H9 (cell line): ENCODE measurements around the gene C10orf71. TPM values are rescaled to one million over a fixed set of nuclear protein-coding genes. Genes with fewer than 3 reads are reported as not detected.

Source experiments
- DNase-seq: peaks from one replicate; pipeline ENCODE4 v3.0.0-alpha.2; 2017
- H2AFZ ChIP-seq: one replicate; pipeline ENCODE4 v1.6.1; 2013; ENCODE audit warnings: mild to moderate bottlenecking, low read length, control low read depth, moderate library complexity
- H2AK5ac ChIP-seq: 2 replicates; pipeline ENCODE4 v1.6.1; 2013; ENCODE audit warnings: low read length, control low read depth, mixed read lengths; ENCODE audit not compliant: insufficient read length
- H2BK120ac ChIP-seq: one replicate; pipeline ENCODE4 v1.6.1; 2013; ENCODE audit warnings: low read depth, mild to moderate bottlenecking, low read length, control low read depth, inconsistent platforms; ENCODE audit not compliant: poor library complexity, severe bottlenecking
- H2BK12ac ChIP-seq: 2 replicates; pipeline ENCODE4 v1.6.1; 2013; ENCODE audit warnings: low read length, control low read depth, mixed read lengths, low read depth; ENCODE audit not compliant: insufficient read length
- H2BK15ac ChIP-seq: 2 replicates; pipeline ENCODE4 v1.6.1; 2013; ENCODE audit warnings: low read depth, low read length, control low read depth
- H2BK20ac ChIP-seq: one replicate; pipeline ENCODE4 v1.6.1; 2013; ENCODE audit warnings: low read depth, mild to moderate bottlenecking, low read length, control low read depth, inconsistent platforms; ENCODE audit not compliant: poor library complexity, severe bottlenecking
- H2BK5ac ChIP-seq: 2 replicates; pipeline ENCODE4 v1.6.1; 2013; ENCODE audit warnings: low read length, control low read depth, mixed read lengths; ENCODE audit not compliant: insufficient read length
- H3K14ac ChIP-seq: 2 replicates; pipeline ENCODE4 v1.6.1; 2013; ENCODE audit warnings: low read length, control low read depth; ENCODE audit not compliant: insufficient read depth
- H3K18ac ChIP-seq: 2 replicates; pipeline ENCODE4 v1.6.1; 2013; ENCODE audit warnings: low read depth, mild to moderate bottlenecking, mixed read lengths, low read length, control low read depth; ENCODE audit not compliant: insufficient read length
- H3K23ac ChIP-seq: 2 replicates; pipeline ENCODE4 v1.6.1; 2013; ENCODE audit warnings: low read length, control low read depth, mixed read lengths, low read depth; ENCODE audit not compliant: insufficient read length
- H3K23me2 ChIP-seq: 2 replicates; pipeline ENCODE4 v1.6.1; 2013; ENCODE audit warnings: low read depth, mild to moderate bottlenecking, mixed read lengths, low read length, control low read depth; ENCODE audit not compliant: insufficient read length, poor library complexity, severe bottlenecking
- H3K27ac ChIP-seq: 2 replicates; pipeline ENCODE4 v1.5.1; 2013; ENCODE audit warnings: low read length, control low read depth, mixed read lengths, low read depth; ENCODE audit not compliant: insufficient read length
- H3K27me3 ChIP-seq: 2 replicates; pipeline ENCODE4 v1.6.1; 2013; ENCODE audit warnings: low read length, control low read depth, inconsistent platforms; ENCODE audit not compliant: insufficient read depth
- H3K4ac ChIP-seq: 2 replicates; pipeline ENCODE4 v1.6.1; 2013; ENCODE audit warnings: low read depth, mild to moderate bottlenecking, control low read depth, inconsistent platforms, low read length, moderate library complexity
- H3K4me1 ChIP-seq: 2 replicates; pipeline ENCODE4 v1.6.1; 2013; ENCODE audit warnings: low read length, control low read depth, inconsistent platforms; ENCODE audit not compliant: insufficient read depth
- H3K4me2 ChIP-seq: 2 replicates; pipeline ENCODE4 v1.6.1; 2013; ENCODE audit warnings: low read length, control low read depth, mixed read lengths; ENCODE audit not compliant: insufficient read length, insufficient read depth
- H3K56ac ChIP-seq: 2 replicates; pipeline ENCODE4 v1.6.1; 2013; ENCODE audit warnings: low read depth, mild to moderate bottlenecking, mixed read lengths, low read length, control low read depth; ENCODE audit not compliant: insufficient read length
- H3K79me1 ChIP-seq: 2 replicates; pipeline ENCODE4 v1.6.1; 2013; ENCODE audit warnings: low read depth, mild to moderate bottlenecking, moderate library complexity, low read length, control low read depth, inconsistent platforms; ENCODE audit not compliant: insufficient read depth, poor library complexity, severe bottlenecking
- H3K79me2 ChIP-seq: 2 replicates; pipeline ENCODE4 v1.6.1; 2013; ENCODE audit warnings: low read length, control low read depth, inconsistent platforms; ENCODE audit not compliant: insufficient read depth
- H3K9ac ChIP-seq: 2 replicates; pipeline ENCODE4 v1.6.1; 2013; ENCODE audit warnings: low read length, control low read depth, mixed read lengths; ENCODE audit not compliant: insufficient read length; ENCODE audit errors: extremely low read depth
- H3K9me3 ChIP-seq: one replicate; pipeline ENCODE4 v1.6.1; 2013; ENCODE audit warnings: low read depth, low read length, inconsistent platforms; ENCODE audit not compliant: control insufficient read depth
- H3T11ph ChIP-seq: one replicate; pipeline ENCODE4 v1.6.1; 2013; ENCODE audit warnings: mild to moderate bottlenecking, low read length, control low read depth, inconsistent platforms
- H4K20me1 ChIP-seq: one replicate; pipeline ENCODE4 v1.6.1; 2013; ENCODE audit not compliant: control insufficient read depth, insufficient read length, insufficient read depth
- H4K5ac ChIP-seq: 2 replicates; pipeline ENCODE4 v1.6.1; 2013; ENCODE audit warnings: low read depth, mild to moderate bottlenecking, mixed read lengths, low read length, control low read depth; ENCODE audit not compliant: insufficient read length
- H4K8ac ChIP-seq: replicated peaks from 2 replicates; pipeline ENCODE4 v1.6.1; 2013; ENCODE audit warnings: low read length, control low read depth, mixed read lengths, low read depth; ENCODE audit not compliant: insufficient read length
- H4K91ac ChIP-seq: 2 replicates; pipeline ENCODE4 v1.6.1; 2013; ENCODE audit warnings: low read depth, mild to moderate bottlenecking, moderate library complexity, mixed read lengths, low read length, control low read depth; ENCODE audit not compliant: insufficient read length
- H3K27ac Mint-ChIP-seq, 3 experiments: 2 replicates in 2 of 3; 3 replicates in 1 of 3; pipeline ENCODE4 v1.8.0; 2020 to 2021; ENCODE audit warnings: mixed read lengths in 3 of 3, mild to moderate bottlenecking in 1 of 3, moderate library complexity in 1 of 3
- H3K27me3 Mint-ChIP-seq: 2 replicates; pipeline ENCODE4 v1.8.0; 2021; ENCODE audit warnings: low read depth, mild to moderate bottlenecking, moderate library complexity, mixed read lengths
- H3K36me3 Mint-ChIP-seq, 3 experiments: 2 replicates in 2 of 3; 3 replicates in 1 of 3; pipeline ENCODE4 v1.8.0; 2020 to 2021; ENCODE audit warnings: low read depth in 3 of 3, mixed read lengths in 3 of 3; ENCODE audit not compliant: insufficient read depth in 1 of 3
- H3K4me1 Mint-ChIP-seq, 2 experiments: 2 replicates each; pipeline ENCODE4 v1.8.0; 2020; ENCODE audit warnings: mixed read lengths in 2 of 2
- H3K4me3 Mint-ChIP-seq, 2 experiments: 2 replicates in 1 of 2; 3 replicates in 1 of 2; pipeline ENCODE4 v1.8.0; 2020 to 2021; ENCODE audit warnings: mild to moderate bottlenecking in 2 of 2, mixed read lengths in 2 of 2, moderate library complexity in 1 of 2
- H3K9me3 Mint-ChIP-seq, 2 experiments: 2 replicates in 1 of 2; 3 replicates in 1 of 2; pipeline ENCODE4 v1.8.0; 2020; ENCODE audit warnings: mild to moderate bottlenecking in 2 of 2, mixed read lengths in 2 of 2, moderate library complexity in 1 of 2
- WGBS: extraction: QIAGEN DNeasy Blood & Tissue Kit; methylation state at CpG from one replicate; pipeline ENCODE4 v1.1.7; 2013; ENCODE audit warnings: missing lambda C conversion rate, low lambda C conversion rate, mixed read lengths; ENCODE audit not compliant: insufficient read length; ENCODE audit errors: extremely low coverage; 5-methylcytosine and 5-hydroxymethylcytosine counted together
- total RNA-seq: library from RNA; stranded (reverse); gene quantifications from 2 replicates; pipeline ENCODE4 v1.2.1, GENCODE V29; 2021
- TF ChIP-seq, protein P1 (sequence below): fragments of 200-600 bp; sonication (generic); conservative IDR thresholded peaks from 3 replicates; pipeline ENCODE4 v1.8.0; 2021; ENCODE audit warnings: antibody characterized with exemption, mild to moderate bottlenecking

The C10orf71 gene
- total RNA-seq, 1 experiment from 2014 or later, result not detected

DNA sequence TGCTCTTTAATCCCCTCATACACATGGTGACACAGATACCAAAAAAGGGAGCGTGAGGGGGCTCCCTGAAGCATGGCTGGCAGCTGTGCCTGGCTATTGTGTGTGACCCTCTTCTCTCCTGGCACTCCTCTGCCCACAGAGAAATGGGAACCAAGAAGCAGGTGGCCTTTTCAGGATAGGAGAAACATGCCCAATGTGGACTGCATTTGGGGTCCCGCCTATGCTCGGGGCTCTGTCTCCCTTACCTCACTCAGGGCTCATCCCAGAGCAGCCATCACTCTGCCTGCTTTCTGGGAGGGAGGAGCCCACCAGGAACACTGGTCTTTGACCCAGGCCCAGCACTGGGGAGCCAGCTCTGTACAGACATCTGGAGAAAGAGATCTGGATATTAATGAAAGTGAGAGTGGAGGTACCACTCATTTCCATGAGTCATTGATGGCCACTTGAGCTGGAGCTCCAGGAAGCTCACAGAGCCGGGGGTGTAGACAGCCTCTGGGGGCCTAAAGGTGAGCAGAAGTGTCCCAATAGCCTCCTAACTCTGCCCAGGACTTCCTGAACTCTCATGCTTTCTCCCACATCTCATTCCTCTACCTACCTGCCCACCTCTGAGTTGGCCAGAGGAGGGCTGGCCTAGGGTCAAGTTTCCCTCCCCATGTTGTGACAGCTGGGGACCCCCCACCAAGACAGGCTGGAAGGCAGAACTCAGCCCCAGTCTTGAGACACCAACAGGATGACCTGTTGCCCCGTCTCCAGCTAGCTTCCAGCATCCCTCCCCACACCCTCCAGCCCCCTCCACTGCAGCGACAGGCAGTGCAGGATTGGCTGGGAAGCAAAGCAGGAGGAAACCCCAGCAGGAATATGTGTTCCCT lies 54.3 kb downstream of the C10orf71 start:
- Histone ChIP-seq H3K18ac (no peak overlapping the region), H4K91ac (no peak overlapping the region), H4K8ac (no peak overlapping the region), H2BK120ac (no peak overlapping the region), H2BK5ac (no peak overlapping the region), H3K79me1 (no peaks in the 10 kb centered on the region), H3K23ac (no peak overlapping the region), H3K56ac (no peak overlapping the region), H3K4me1 (no peaks in the 10 kb centered on the region), H3K27ac (no peak overlapping the region), H2AFZ (no peak overlapping the region), H3T11ph (no peak overlapping the region), H3K4ac (no peak overlapping the region), H2BK20ac (no peak overlapping the region), H3K23me2 (no peaks in the 10 kb centered on the region), H3K14ac (no peak overlapping the region; the same call in 1 of the 2 replicates), H3K9ac (no peak overlapping the region), H3K9me3 (no peaks in the 10 kb centered on the region), H4K5ac (no peak overlapping the region), H3K4me2 (no peak overlapping the region), H3K79me2 (no peaks in the 10 kb centered on the region), H3K27me3 (no peaks in the 10 kb centered on the region), H2BK12ac (no peak overlapping the region), H2BK15ac (no peak overlapping the region), H2AK5ac (no peak overlapping the region), H4K20me1 (no peaks in the 10 kb centered on the region)
- H3K4me1 Mint-ChIP-seq, result no peaks in the 10 kb centered on the region
- TF ChIP-seq, protein P1, sequence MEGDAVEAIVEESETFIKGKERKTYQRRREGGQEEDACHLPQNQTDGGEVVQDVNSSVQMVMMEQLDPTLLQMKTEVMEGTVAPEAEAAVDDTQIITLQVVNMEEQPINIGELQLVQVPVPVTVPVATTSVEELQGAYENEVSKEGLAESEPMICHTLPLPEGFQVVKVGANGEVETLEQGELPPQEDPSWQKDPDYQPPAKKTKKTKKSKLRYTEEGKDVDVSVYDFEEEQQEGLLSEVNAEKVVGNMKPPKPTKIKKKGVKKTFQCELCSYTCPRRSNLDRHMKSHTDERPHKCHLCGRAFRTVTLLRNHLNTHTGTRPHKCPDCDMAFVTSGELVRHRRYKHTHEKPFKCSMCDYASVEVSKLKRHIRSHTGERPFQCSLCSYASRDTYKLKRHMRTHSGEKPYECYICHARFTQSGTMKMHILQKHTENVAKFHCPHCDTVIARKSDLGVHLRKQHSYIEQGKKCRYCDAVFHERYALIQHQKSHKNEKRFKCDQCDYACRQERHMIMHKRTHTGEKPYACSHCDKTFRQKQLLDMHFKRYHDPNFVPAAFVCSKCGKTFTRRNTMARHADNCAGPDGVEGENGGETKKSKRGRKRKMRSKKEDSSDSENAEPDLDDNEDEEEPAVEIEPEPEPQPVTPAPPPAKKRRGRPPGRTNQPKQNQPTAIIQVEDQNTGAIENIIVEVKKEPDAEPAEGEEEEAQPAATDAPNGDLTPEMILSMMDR, result no peak
- H3K4me3 Mint-ChIP-seq, result no peak overlapping the region
- H3K27ac Mint-ChIP-seq, result no peak overlapping the region
- H3K27me3 Mint-ChIP-seq, result no peaks in the 10 kb centered on the region; the same call in 1 of the 2 replicates
- DNase-seq, result no peak
- whole genome bisulfite sequencing, result no CpG with 5 or more reads among the region's 6 CpGs
- no peaks in the 10 kb centered on the region; a peak in 2 of 7 replicates for H3K36me3 Mint-ChIP-seq
- H3K9me3 Mint-ChIP-seq, result peaks cover 0 to 2% of the 10 kb centered on the region in 2 experiments; a peak in 2 of 5 replicates
